MCF 10A (cell line): ENCODE results near the gene C20orf204. TPM values are rescaled to one million over a fixed set of nuclear protein-coding genes. Genes with fewer than 3 reads are reported as not detected.

Source experiments
- BruUV-seq: library from RNA; stranded (reverse); fragments of 400-500 nt; replicated peaks from 2 replicates; lab custom pipeline; 2021; lab: Mats Ljungman, UMichigan
- CTCF ChIA-PET: fragments of 300-600 bp; sonication (Branson Sonifier 250); formaldehyde crosslinking; extraction: SDS; loops from one replicate; lab custom pipeline; 2021; ENCODE audit warnings: antibody characterized with exemption, inconsistent platforms; lab: Yijun Ruan, JAX
- POLR2A ChIA-PET: fragments of 300-600, 350-650 bp; sonication (Branson Sonifier 250); formaldehyde crosslinking; extraction: SDS; loops from one replicate; lab custom pipeline; 2020; ENCODE audit warnings: antibody characterized with exemption, inconsistent platforms; lab: Yijun Ruan, JAX
- DNase-seq: peaks from one replicate; pipeline ENCODE4 v3.0.0-alpha.2; 2018; ENCODE audit not compliant: unreplicated experiment
- H3K27ac Mint-ChIP-seq: one replicate; pipeline ENCODE4 v1.8.0; 2022; ENCODE audit warnings: mild to moderate bottlenecking, low read depth, mixed read lengths; ENCODE audit not compliant: unreplicated experiment
- H3K27me3 Mint-ChIP-seq: one replicate; pipeline ENCODE4 v1.8.0; 2022; ENCODE audit warnings: mixed read lengths; ENCODE audit not compliant: insufficient read depth, unreplicated experiment
- H3K36me3 Mint-ChIP-seq: one replicate; pipeline ENCODE4 v1.8.0; 2022; ENCODE audit warnings: mild to moderate bottlenecking, moderate library complexity, mixed read lengths; ENCODE audit not compliant: insufficient read depth, unreplicated experiment
- H3K4me1 Mint-ChIP-seq: one replicate; pipeline ENCODE4 v1.8.0; 2022; ENCODE audit warnings: mixed read lengths; ENCODE audit not compliant: insufficient read depth, unreplicated experiment
- H3K4me3 Mint-ChIP-seq: one replicate; pipeline ENCODE4 v1.8.0; 2022; ENCODE audit warnings: mild to moderate bottlenecking, moderate library complexity, mixed read lengths; ENCODE audit not compliant: unreplicated experiment
- H3K9me3 Mint-ChIP-seq: one replicate; pipeline ENCODE4 v1.8.0; 2022; ENCODE audit warnings: mixed read lengths; ENCODE audit not compliant: unreplicated experiment
- intact Hi-C: fragments of 100-400 bp; cut with micrococcal nuclease; formaldehyde crosslinking; loops from 2 replicates; pipeline ENCODE4 v1.14.1; 2022
- total RNA-seq: library from RNA; stranded (reverse); gene quantifications from 2 replicates; pipeline ENCODE4 v1.2.3, GENCODE V29; 2022
- TF ChIP-seq, protein P1 (sequence below): fragments of 200-600 bp; IDR thresholded peaks from one replicate; pipeline ENCODE4 v1.8.0; 2022; ENCODE audit warnings: antibody characterized with exemption, mild to moderate bottlenecking; ENCODE audit not compliant: unreplicated experiment

Gene C20orf204
- total RNA-seq, 1 experiment from 2014 or later: 1.1 TPM

DNA sequence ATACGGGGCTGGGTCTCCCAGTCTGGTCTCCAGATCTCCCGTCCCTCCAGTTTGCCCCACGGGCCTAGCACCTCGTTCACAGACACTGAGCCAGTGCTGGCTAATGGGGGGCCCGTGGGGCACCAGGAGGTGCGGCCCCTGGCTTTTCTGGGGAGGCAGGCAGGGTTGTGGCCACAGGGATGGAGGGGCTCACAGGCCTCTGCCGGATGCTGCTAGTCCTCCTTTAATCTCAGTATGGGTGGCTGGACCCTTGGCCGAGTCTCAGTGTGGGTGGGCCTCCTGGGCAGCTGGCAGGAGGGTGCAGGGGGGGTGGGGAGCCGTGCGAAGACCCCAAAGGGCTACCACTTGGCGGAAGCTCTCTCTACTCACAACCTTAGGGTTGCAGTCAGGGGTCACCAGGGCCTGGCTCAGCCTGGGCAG is 15.1 kb downstream of the C20orf204 start:
- POLR2A ChIA-PET: interaction anchor here (0.8 to 3.0 kb wide), 3 partner anchors 10 to 12 kb away, joined by 3 to 11 read pairs (median 3); no protein-coding TSS in a partner anchor
- Mint-ChIP-seq H3K27me3 (no peaks in the 10 kb centered on the region), H3K27ac (no peak overlapping the region), H3K4me1 (peaks cover 9% of the 10 kb centered on the region), H3K4me3 (no peak overlapping the region), H3K9me3 (no peaks in the 10 kb centered on the region), H3K36me3 (no peaks in the 10 kb centered on the region)
- CTCF ChIA-PET: interaction anchor here (1.0 to 13.7 kb wide), 2 partner anchors 9 to 10 kb away, joined by 3 to 284 read pairs; partner anchors contain the start of gene C20orf204
- intact Hi-C loops: no loop called here
- no peak for DNase-seq
- TF ChIP-seq, protein P1, sequence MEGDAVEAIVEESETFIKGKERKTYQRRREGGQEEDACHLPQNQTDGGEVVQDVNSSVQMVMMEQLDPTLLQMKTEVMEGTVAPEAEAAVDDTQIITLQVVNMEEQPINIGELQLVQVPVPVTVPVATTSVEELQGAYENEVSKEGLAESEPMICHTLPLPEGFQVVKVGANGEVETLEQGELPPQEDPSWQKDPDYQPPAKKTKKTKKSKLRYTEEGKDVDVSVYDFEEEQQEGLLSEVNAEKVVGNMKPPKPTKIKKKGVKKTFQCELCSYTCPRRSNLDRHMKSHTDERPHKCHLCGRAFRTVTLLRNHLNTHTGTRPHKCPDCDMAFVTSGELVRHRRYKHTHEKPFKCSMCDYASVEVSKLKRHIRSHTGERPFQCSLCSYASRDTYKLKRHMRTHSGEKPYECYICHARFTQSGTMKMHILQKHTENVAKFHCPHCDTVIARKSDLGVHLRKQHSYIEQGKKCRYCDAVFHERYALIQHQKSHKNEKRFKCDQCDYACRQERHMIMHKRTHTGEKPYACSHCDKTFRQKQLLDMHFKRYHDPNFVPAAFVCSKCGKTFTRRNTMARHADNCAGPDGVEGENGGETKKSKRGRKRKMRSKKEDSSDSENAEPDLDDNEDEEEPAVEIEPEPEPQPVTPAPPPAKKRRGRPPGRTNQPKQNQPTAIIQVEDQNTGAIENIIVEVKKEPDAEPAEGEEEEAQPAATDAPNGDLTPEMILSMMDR: no peak
- BruUV-seq: no TSS peak

DNA sequence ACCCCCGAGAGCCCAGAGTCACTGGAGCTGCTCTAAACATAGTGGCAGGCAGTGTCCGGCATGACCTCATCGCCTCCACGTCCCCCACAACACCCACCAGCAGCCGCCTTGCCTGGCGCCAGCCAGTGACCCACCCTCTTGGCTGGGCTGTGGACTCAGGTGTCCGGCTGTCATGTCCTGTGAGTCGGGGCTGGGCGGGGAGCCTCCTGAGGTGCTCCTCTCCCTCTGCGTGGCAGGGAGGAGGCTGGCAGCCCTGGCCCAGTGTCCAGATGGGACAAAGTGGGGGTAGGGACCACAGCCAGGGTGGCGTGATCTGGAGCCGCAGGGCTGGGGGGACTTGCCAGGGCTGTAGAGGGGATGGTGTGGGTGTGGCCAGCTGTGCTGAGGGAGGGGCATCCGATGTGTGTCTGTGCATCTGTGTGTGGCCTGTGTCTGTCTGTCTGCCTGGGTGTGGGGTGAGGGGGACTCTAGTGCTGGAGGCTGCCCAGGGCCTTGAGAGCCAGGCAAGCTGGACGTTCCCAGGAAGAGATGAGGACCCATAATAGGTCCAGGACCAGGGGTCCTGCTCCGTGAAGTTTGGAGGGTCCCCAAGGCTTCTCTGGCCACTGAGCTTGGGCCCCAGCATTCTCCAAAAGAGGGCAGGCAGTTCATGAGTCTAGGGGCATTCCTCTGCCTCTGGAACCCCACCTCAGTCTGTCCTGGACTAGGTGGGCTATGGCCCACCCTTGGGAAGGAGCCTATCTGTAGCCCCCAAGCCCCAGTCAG is 15.8 kb downstream of the C20orf204 start:
- no TSS peak for BruUV-seq
- Mint-ChIP-seq H3K27me3 (no peaks in the 10 kb centered on the region), H3K9me3 (no peaks in the 10 kb centered on the region), H3K4me3 (no peak overlapping the region), H3K27ac (no peak overlapping the region), H3K36me3 (no peaks in the 10 kb centered on the region), H3K4me1 (peaks cover 7% of the 10 kb centered on the region)
- POLR2A ChIA-PET: interaction anchor here (0.8 to 3.5 kb wide), 3 partner anchors 10 to 187 kb away, joined by 3 to 16 read pairs (median 3); partner anchors contain the start of genes TCEA2 and TPD52L2
- DNase-seq: no peak
- CTCF ChIA-PET: interaction anchor here (0.9 to 13.7 kb wide), 4 partner anchors 9 to 71 kb away, joined by 3 to 284 read pairs (median 4); partner anchors contain the start of genes C20orf204 and PRPF6
- intact Hi-C loops: no loop called here
- TF ChIP-seq, protein P1: no peak

DNA sequence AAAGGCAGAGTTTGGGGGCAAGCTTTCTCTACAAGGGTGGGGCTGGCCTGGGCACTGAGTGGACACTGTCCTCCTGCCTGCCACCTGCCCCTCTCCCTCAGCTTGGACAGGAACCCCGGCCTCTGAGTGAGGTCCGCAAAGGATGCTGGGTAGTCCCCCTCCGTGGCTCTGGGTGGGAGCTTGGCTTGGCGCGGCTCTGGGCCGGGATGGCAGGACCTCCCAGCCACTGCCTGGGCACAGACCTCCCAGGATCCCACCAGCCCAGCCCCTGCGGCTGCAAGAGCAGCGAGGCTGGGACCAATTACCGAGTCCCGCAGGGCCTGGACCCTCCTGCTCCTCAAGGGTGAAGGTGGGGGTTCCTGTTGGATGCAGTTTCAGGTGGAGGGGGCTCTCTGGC is 16.3 kb downstream of the C20orf204 start:
- Mint-ChIP-seq H3K4me1 (peaks cover 7% of the 10 kb centered on the region), H3K27ac (no peak overlapping the region), H3K27me3 (no peaks in the 10 kb centered on the region), H3K36me3 (no peaks in the 10 kb centered on the region), H3K9me3 (no peaks in the 10 kb centered on the region), H3K4me3 (no peak overlapping the region)
- intact Hi-C loops: no loop called here
- BruUV-seq: no TSS peak
- DNase-seq: no peak
- TF ChIP-seq, protein P1: no peak
- POLR2A ChIA-PET: interaction anchor here (0.7 to 3.5 kb wide), 5 partner anchors 7 to 187 kb away, joined by 3 to 16 read pairs (median 4); partner anchors contain the start of genes TCEA2 and TPD52L2
- CTCF ChIA-PET: interaction anchor here (0.9 to 13.7 kb wide), 3 partner anchors 12 to 72 kb away, joined by 3 to 284 read pairs (median 6); partner anchors contain the start of genes C20orf204 and PRPF6
